Mucosa of rectum (tissue), 2 donors: Measurements from ENCODE around the gene OR4D10.
"Not testable (repeated sequence)": the region's sequence is repeated elsewhere in the genome, so short reads cannot be mapped to it uniquely, and the experiment has no call there.

Source experiments
- H3K27ac ChIP-seq, 2 donors: one replicate each; pipeline ENCODE4 v1.7.0; 2013; ENCODE audit warnings: inconsistent platforms in 2 of 2, low read depth in 2 of 2, low read length in 2 of 2
- H3K27me3 ChIP-seq, 2 donors: one replicate each; pipeline ENCODE4 v1.7.0; 2013; ENCODE audit warnings: low read length in 2 of 2; ENCODE audit not compliant: control insufficient read depth in 2 of 2, insufficient read depth in 2 of 2
- H3K36me3 ChIP-seq, 2 donors: one replicate each; pipeline ENCODE4 v1.7.0; 2013; ENCODE audit warnings: low read length in 2 of 2; ENCODE audit not compliant: control insufficient read depth in 2 of 2, insufficient read depth in 2 of 2
- H3K4me1 ChIP-seq, 2 donors: one replicate each; pipeline ENCODE4 v1.7.0; 2013; ENCODE audit warnings: low read length in 2 of 2, mild to moderate bottlenecking in 1 of 2; ENCODE audit not compliant: control insufficient read depth in 2 of 2, insufficient read depth in 2 of 2
- H3K4me3 ChIP-seq, 2 donors: one replicate each; pipeline ENCODE4 v1.7.0; 2013; ENCODE audit warnings: low read length in 2 of 2
- H3K9ac ChIP-seq, 2 donors: one replicate each; pipeline ENCODE4 v1.7.0; 2013; ENCODE audit warnings: low read length in 2 of 2, low read depth in 1 of 2, mild to moderate bottlenecking in 1 of 2
- H3K9me3 ChIP-seq, 2 donors: one replicate each; pipeline ENCODE4 v1.7.0; 2013; ENCODE audit warnings: low read length in 2 of 2; ENCODE audit not compliant: control insufficient read depth in 2 of 2
- donor health status: healthy.
- donor health status: Normal muscosa, but diverticular disease.

The OR4D10 gene

GRCh38 chr11:59473015-59473414 is at the start of gene OR4D10:
Gene OR4D10, plus strand, starts transcription at chr11:59473315. Its CDS starts 4,115 bp downstream, at chr11:59477430.
- no peaks in the 10 kb centered on the region for H3K4me1 ChIP-seq
- H3K4me3 ChIP-seq = no peak within 1 kb of the TSS
- H3K9me3 ChIP-seq = no peaks in the 10 kb centered on the region
- no peak within 1 kb of the TSS for H3K27ac ChIP-seq
- no peak within 1 kb of the TSS for H3K9ac ChIP-seq
- no peaks in the 10 kb centered on the region for H3K36me3 ChIP-seq
- H3K27me3 ChIP-seq = no peaks in the 10 kb centered on the region

GRCh38 chr11:59423835-59424234 is 49.3 kb upstream of the OR4D10 start:
- no peak overlapping the region for H3K4me3 ChIP-seq
- H3K27me3 ChIP-seq = no peaks in the 10 kb centered on the region
- H3K9ac ChIP-seq = no peak overlapping the region
- H3K36me3 ChIP-seq = no peaks in the 10 kb centered on the region
- H3K9me3 ChIP-seq = no peaks in the 10 kb centered on the region
- no peaks in the 10 kb centered on the region for H3K4me1 ChIP-seq
- H3K27ac ChIP-seq = no peak overlapping the region

DNA sequence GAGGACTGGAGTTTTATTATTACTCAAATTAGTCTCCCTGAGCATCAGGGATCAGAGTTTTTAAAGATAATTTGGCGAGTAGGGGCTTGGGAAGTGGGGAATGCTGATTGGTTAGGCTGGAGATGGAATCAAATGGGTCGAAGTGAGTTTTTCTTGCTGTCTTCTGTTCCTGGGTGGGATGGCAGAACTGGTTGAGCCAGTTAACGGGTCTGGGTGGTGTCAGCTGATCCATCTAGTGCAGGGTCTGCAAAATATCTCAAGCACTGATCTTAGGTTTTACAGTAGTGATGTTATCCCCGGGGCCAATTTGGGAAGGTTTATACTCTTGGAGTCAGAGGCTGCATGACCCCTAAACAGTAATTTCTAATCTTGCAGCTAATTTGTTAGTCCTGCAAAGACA is 48.0 kb upstream of the OR4D10 start:
- no peak overlapping the region for H3K27ac ChIP-seq
- no peaks in the 10 kb centered on the region for H3K36me3 ChIP-seq
- no peak overlapping the region for H3K9ac ChIP-seq
- no peaks in the 10 kb centered on the region for H3K27me3 ChIP-seq
- no peaks in the 10 kb centered on the region for H3K4me1 ChIP-seq
- H3K9me3 ChIP-seq = no peaks in the 10 kb centered on the region
- H3K4me3 ChIP-seq = no peak overlapping the region

GRCh38 chr11:59426361-59427067 is 46.6 kb upstream of the OR4D10 start, which contains the start of gene OR5A2:
Gene OR5A2, minus strand, starts transcription at chr11:59426413. Its CDS starts 3,460 bp downstream, at chr11:59422953.
- no peaks in the 10 kb centered on the region for H3K9me3 ChIP-seq
- H3K4me1 ChIP-seq = no peaks in the 10 kb centered on the region
- no peaks in the 10 kb centered on the region for H3K36me3 ChIP-seq
- no peak within 1 kb of the TSS for H3K4me3 ChIP-seq
- peaks cover 0 to 3% of the 10 kb centered on the region in 2 donors for H3K27me3 ChIP-seq
- no peak within 1 kb of the TSS for H3K27ac ChIP-seq
- H3K9ac ChIP-seq = no peak within 1 kb of the TSS

GRCh38 chr11:59427068-59427382 is 46.1 kb upstream of the OR4D10 start:
- Histone ChIP-seq H3K4me1 (no peaks in the 10 kb centered on the region), H3K36me3 (no peaks in the 10 kb centered on the region), H3K27ac (no peak overlapping the region), H3K27me3 (peaks cover 0 to 3% of the 10 kb centered on the region in 2 donors), H3K4me3 (no peak overlapping the region), H3K9ac (no peak overlapping the region), H3K9me3 (no peaks in the 10 kb centered on the region)

GRCh38 chr11:59429924-59430516 is 43.1 kb upstream of the OR4D10 start:
- no peak overlapping the region for H3K27ac ChIP-seq
- H3K9ac ChIP-seq = no peak overlapping the region
- no peaks in the 10 kb centered on the region for H3K4me1 ChIP-seq
- no peaks in the 10 kb centered on the region for H3K9me3 ChIP-seq
- H3K27me3 ChIP-seq = peaks cover 0 to 3% of the 10 kb centered on the region in 2 donors
- no peak overlapping the region for H3K4me3 ChIP-seq
- H3K36me3 ChIP-seq = no peaks in the 10 kb centered on the region

DNA sequence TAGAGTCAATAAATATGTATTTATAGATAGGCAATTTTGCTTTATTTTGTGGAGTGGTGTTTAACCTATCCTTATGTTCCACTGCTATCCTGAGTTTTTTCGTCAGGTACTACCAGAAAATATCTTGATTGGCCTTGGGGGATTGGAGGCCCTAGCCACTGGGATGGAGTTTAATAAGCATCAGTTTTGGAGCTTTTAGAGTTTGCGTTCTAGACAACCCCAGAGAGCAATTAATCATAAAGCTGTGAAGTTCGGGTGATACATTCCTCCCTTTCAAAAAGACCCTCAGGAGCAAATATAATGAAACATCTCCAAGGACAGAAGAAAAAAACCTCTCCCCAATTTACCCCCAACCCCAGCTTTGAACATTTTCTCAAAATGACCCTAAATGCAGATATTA is 36.9 kb upstream of the OR4D10 start, which contains the start of gene OR5A1:
TSS of gene OR5A1 (plus strand) at position 301 of the 400 bp plus-strand sequence. CDS start 6,700 bp downstream, outside the sequence.
- Histone ChIP-seq H3K27me3 (peaks cover 0 to 5% of the 10 kb centered on the region in 2 donors), H3K9me3 (no peaks in the 10 kb centered on the region), H3K4me3 (no peak within 1 kb of the TSS), H3K36me3 (no peaks in the 10 kb centered on the region), H3K27ac (no peak within 1 kb of the TSS), H3K4me1 (no peaks in the 10 kb centered on the region), H3K9ac (no peak within 1 kb of the TSS)

- Histone ChIP-seq H3K27me3 (peaks cover 0 to 3% of the 10 kb centered on the region in 2 donors), H3K36me3 (no peaks in the 10 kb centered on the region), H3K4me3 (no peak overlapping the region), H3K9ac (no peak overlapping the region), H3K9me3 (no peaks in the 10 kb centered on the region), H3K4me1 (no peaks in the 10 kb centered on the region), H3K27ac (no peak overlapping the region)
Observed at GRCh38 chr11:59437770-59438169, 35.3 kb upstream of the OR4D10 start.

DNA sequence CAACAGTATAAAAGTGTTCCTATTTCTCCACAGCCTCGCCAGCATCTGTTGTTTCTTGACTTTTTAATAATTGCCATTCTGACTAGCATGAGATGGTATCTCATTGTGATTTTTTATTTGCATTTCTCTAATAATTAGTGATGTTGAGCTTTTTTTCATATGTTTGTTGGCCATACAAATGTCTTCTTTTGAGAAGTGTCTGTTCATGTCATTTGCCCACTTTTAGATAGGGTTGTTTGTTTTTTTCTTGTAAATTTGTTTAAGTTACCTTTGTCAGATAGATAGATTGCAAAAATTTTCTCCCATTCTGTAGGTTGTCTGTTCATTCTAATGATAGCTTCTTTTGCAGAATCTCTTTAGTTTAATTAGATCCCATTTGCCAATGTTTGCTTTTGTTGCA is 27.5 kb upstream of the OR4D10 start:
- H3K4me3 ChIP-seq, H3K9ac ChIP-seq, H3K27me3 ChIP-seq, H3K9me3 ChIP-seq, H3K4me1 ChIP-seq, H3K27ac ChIP-seq, H3K36me3 ChIP-seq: not testable (repeated sequence)

GRCh38 chr11:59448484-59448883 is 24.6 kb upstream of the OR4D10 start:
- Histone ChIP-seq H3K27ac (no peak overlapping the region), H3K9me3 (no peaks in the 10 kb centered on the region), H3K4me3 (no peak overlapping the region), H3K9ac (no peak overlapping the region), H3K36me3 (no peaks in the 10 kb centered on the region), H3K4me1 (no peaks in the 10 kb centered on the region), H3K27me3 (no peaks in the 10 kb centered on the region)
